Liver (tissue), 9 donors: ENCODE measurements around the gene MAL. TPM values are rescaled to one million over a fixed set of nuclear protein-coding genes. Genes with fewer than 3 reads are reported as not detected.

Experiments used
- DNase-seq: peaks from one replicate; pipeline ENCODE4 v3.0.0-alpha.2; 2017; ENCODE audit warnings: low spot score
- H3K27ac ChIP-seq, 2 donors: one replicate each; pipeline ENCODE4 v1.7.0; 2013; ENCODE audit warnings: inconsistent platforms in 2 of 2, low read length in 2 of 2, control low read depth in 1 of 2, low read depth in 1 of 2, mild to moderate bottlenecking in 1 of 2
- H3K27me3 ChIP-seq, 4 donors: one replicate each; pipeline versions ENCODE4 v1.6.1 to v1.7.0; 2013; ENCODE audit warnings: low read length in 3 of 4, inconsistent platforms in 1 of 4, mild to moderate bottlenecking in 1 of 4, moderate library complexity in 1 of 4; ENCODE audit not compliant: control insufficient read depth in 4 of 4, insufficient read depth in 4 of 4
- H3K36me3 ChIP-seq, 4 donors: one replicate each; pipeline versions ENCODE4 v1.6.1 to v1.7.0; 2013; ENCODE audit warnings: low read length in 3 of 4, mild to moderate bottlenecking in 3 of 4, low read depth in 1 of 4, moderate library complexity in 1 of 4; ENCODE audit not compliant: control insufficient read depth in 4 of 4, insufficient read depth in 3 of 4
- H3K4me1 ChIP-seq, 4 donors: one replicate each; pipeline versions ENCODE4 v1.6.1 to v1.7.0; 2013; ENCODE audit warnings: low read length in 3 of 4, mild to moderate bottlenecking in 3 of 4, moderate library complexity in 1 of 4; ENCODE audit not compliant: control insufficient read depth in 4 of 4, insufficient read depth in 4 of 4
- H3K4me3 ChIP-seq, 3 donors: one replicate each; pipeline versions ENCODE4 v1.6.1 to v1.7.0; 2013; ENCODE audit warnings: low read length in 3 of 3, control low read depth in 1 of 3, low read depth in 1 of 3, mild to moderate bottlenecking in 1 of 3
- H3K9ac ChIP-seq, 2 donors: one replicate each; pipeline ENCODE4 v1.7.0; 2013; ENCODE audit warnings: low read length in 2 of 2, mild to moderate bottlenecking in 2 of 2, moderate library complexity in 2 of 2, control low read depth in 1 of 2, low read depth in 1 of 2
- H3K9me3 ChIP-seq, 4 donors: one replicate each; pipeline versions ENCODE4 v1.6.1 to v1.7.0; 2013; ENCODE audit warnings: low read length in 3 of 4; ENCODE audit not compliant: control insufficient read depth in 4 of 4
- ATF3 ChIP-seq: IDR thresholded peaks from 2 replicates; pipeline ENCODE4 v1.6.1; 2016; ENCODE audit warnings: antibody characterized with exemption
- CTCF ChIP-seq: fragments of 150-350 bp; IDR thresholded peaks from 2 replicates; pipeline ENCODE4 v1.5.1; 2017; ENCODE audit warnings: improper control_type of control experiment, low read depth, low read length; ENCODE audit not compliant: missing input control
- HNF4A ChIP-seq, 2 donors: conservative IDR thresholded peaks; 2 replicates each; pipeline ENCODE4 v1.6.1; 2016; ENCODE audit warnings: antibody characterized with exemption in 2 of 2, mild to moderate bottlenecking in 2 of 2
- MAX ChIP-seq: IDR thresholded peaks from 2 replicates; pipeline ENCODE4 v1.6.1; 2016; ENCODE audit warnings: antibody characterized with exemption
- RAD21 ChIP-seq, 2 donors: IDR thresholded peaks; 2 replicates each; pipeline ENCODE4 v1.6.1; 2016; ENCODE audit warnings: antibody characterized with exemption in 2 of 2, mild to moderate bottlenecking in 2 of 2
- REST ChIP-seq: IDR thresholded peaks from 2 replicates; pipeline ENCODE4 v1.6.1; 2016; ENCODE audit warnings: antibody characterized with exemption, mild to moderate bottlenecking
- TAF1 ChIP-seq: conservative IDR thresholded peaks from 2 replicates; pipeline ENCODE4 v1.6.1; 2016; ENCODE audit warnings: antibody characterized with exemption, mild to moderate bottlenecking
- ZBTB33 ChIP-seq: IDR thresholded peaks from 2 replicates; pipeline ENCODE4 v1.6.1; 2016; ENCODE audit warnings: antibody characterized with exemption
- WGBS: extraction: QIAGEN DNeasy Blood & Tissue Kit; methylation state at CpG from one replicate; pipeline ENCODE4 v1.1.7; 2013; 5-methylcytosine and 5-hydroxymethylcytosine counted together
- polyA plus RNA-seq, 2 donors: library from polyadenylated mRNA; stranded (reverse) in 1 of 2; unstranded in 1 of 2; fragments of 200-250 nt in 1 of 2; fragments of >200 nt in 1 of 2; fragmentation: Nextera tagmentation in 1 of 2; extraction: Ambion mirVana in 1 of 2; gene quantifications; one replicate each; pipeline versions ENCODE4 v1.2.1 to v1.2.3, GENCODE V29; 2013 to 2015
- total RNA-seq, 2 donors: library from RNA; depleted of rRNA; stranded (reverse); fragments of >200 nt; gene quantifications; one replicate each; pipeline ENCODE4 v1.2.3, GENCODE V29; 2014
- donor health status: healthy.
- donor health status: healthy.
- donor health status: healthy.
- donor health status: healthy.
- donor health status: healthy.

MAL gene
- total and polyA plus RNA-seq, 4 donors, result 0.51 TPM; not detected in 3

- TF ChIP-seq REST, result no peak
- no peak for TF ChIP-seq TAF1
These were observed 24.5 kb downstream of the MAL start (continued) for GRCh38 chr2:95049961-95050360.

- H3K4me3 ChIP-seq, result no peak overlapping the region
- no peaks in the 10 kb centered on the region for H3K36me3 ChIP-seq
- TF ChIP-seq MAX (no peak), ZBTB33 (no peak), TAF1 (no peak)
- H3K4me1 ChIP-seq, result no peaks in the 10 kb centered on the region
- H3K27ac ChIP-seq, result no peak overlapping the region
- no peaks in the 10 kb centered on the region for H3K27me3 ChIP-seq
- 74% methylated on average over 7 of the region's 7 CpGs for WGBS
- no peak overlapping the region for H3K9ac ChIP-seq
- H3K9me3 ChIP-seq, result no peaks in the 10 kb centered on the region
- DNase-seq, result no peak
These were observed 25.1 kb downstream of the MAL start for GRCh38 chr2:95050385-95051300.

GRCh38 chr2:95051626-95052025 is 26.1 kb downstream of the MAL start:
- no peak overlapping the region for H3K4me3 ChIP-seq
- no peaks in the 10 kb centered on the region for H3K9me3 ChIP-seq
- 80% methylated on average over 10 of the region's 10 CpGs for whole genome bisulfite sequencing
- no peaks in the 10 kb centered on the region for H3K36me3 ChIP-seq
- no peak overlapping the region for H3K27ac ChIP-seq
- no peaks in the 10 kb centered on the region for H3K4me1 ChIP-seq
- H3K27me3 ChIP-seq, result no peaks in the 10 kb centered on the region
- H3K9ac ChIP-seq, result no peak overlapping the region
- DNase-seq, result no peak
- TF ChIP-seq MAX (no peak), HNF4A (conservative IDR thresholded peaks at IDR 0.05) (no peak), RAD21 (IDR thresholded peaks at IDR 0.05) (no peak), CTCF (no peak), ATF3 (no peak)
